SK-N-SH treated with all-trans-retinoic acid at 6 μM for 48 hours (cell line): ENCODE data around the gene NANOS1.

Experiments used
- ATAC-seq: fragments of 200-7000 bp; cut with Tn5 transposase; 3 replicates; pipeline ENCODE4 v1.9.1; 2020; ENCODE audit warnings: mild to moderate bottlenecking, moderate library complexity
- ARNTL ChIP-seq: fragments of 450-650 bp; formaldehyde crosslinking; IDR thresholded peaks from 2 replicates; pipeline ENCODE4 v1.5.0; 2020; ENCODE audit warnings: low read depth, mild to moderate bottlenecking, moderate library complexity, borderline replicate concordance
- BACH2 ChIP-seq: fragments of 250-450 bp; sonication (Bioruptor Pico); IDR thresholded peaks from 2 replicates; pipeline ENCODE4 v1.9.0; 2021; ENCODE audit warnings: mild to moderate bottlenecking, borderline replicate concordance
- CSDC2 ChIP-seq: fragments of 250-450 bp; sonication (Bioruptor Pico); IDR thresholded peaks from 2 replicates; pipeline ENCODE4 v1.5.0; 2020; ENCODE audit warnings: mild to moderate bottlenecking, moderate library complexity
- ESRRG ChIP-seq: fragments of 250-450 bp; sonication (Bioruptor Pico); IDR thresholded peaks from 2 replicates; pipeline ENCODE4 v1.6.1; 2021; ENCODE audit warnings: mild to moderate bottlenecking
- GLIS3 ChIP-seq: fragments of 250-450 bp; sonication (Bioruptor Pico); IDR thresholded peaks from 2 replicates; pipeline ENCODE4 v1.5.0; 2020; ENCODE audit warnings: mild to moderate bottlenecking, moderate library complexity
- ISL1 ChIP-seq: fragments of 250-450 bp; sonication (Bioruptor Pico); IDR thresholded peaks from 2 replicates; pipeline ENCODE4 v2.1.2; 2022; ENCODE audit warnings: mild to moderate bottlenecking, moderate library complexity
- OSR1 ChIP-seq: fragments of 250-450 bp; sonication (Bioruptor Pico); IDR thresholded peaks from 2 replicates; pipeline ENCODE4 v1.8.0; 2022; ENCODE audit warnings: moderate library complexity, mild to moderate bottlenecking, inconsistent platforms
- PPARA ChIP-seq: fragments of 250-450 bp; sonication (Bioruptor Pico); IDR thresholded peaks from 2 replicates; pipeline ENCODE4 v1.5.0; 2020; ENCODE audit warnings: mild to moderate bottlenecking, borderline replicate concordance
- RARB ChIP-seq: fragments of 250-450 bp; sonication (Bioruptor Pico); IDR thresholded peaks from 2 replicates; pipeline ENCODE4 v1.8.0; 2021; ENCODE audit warnings: mild to moderate bottlenecking, moderate library complexity
- SNAI2 ChIP-seq: fragments of 250-450 bp; sonication (Bioruptor Pico); IDR thresholded peaks from 2 replicates; pipeline ENCODE4 v1.5.0; 2020; ENCODE audit warnings: mild to moderate bottlenecking, moderate library complexity
- TCF4 ChIP-seq: fragments of 250-450 bp; sonication (Bioruptor Pico); IDR thresholded peaks from 2 replicates; pipeline ENCODE4 v1.8.0; 2021; ENCODE audit warnings: mild to moderate bottlenecking, moderate library complexity, borderline replicate concordance
- TOX ChIP-seq: fragments of 250-450 bp; sonication (Bioruptor Pico); IDR thresholded peaks from 2 replicates; pipeline ENCODE4 v1.8.0; 2021; ENCODE audit warnings: mild to moderate bottlenecking, moderate library complexity, borderline replicate concordance
- ZC3H10 ChIP-seq: fragments of 250-450 bp; sonication (Bioruptor Pico); IDR thresholded peaks from 2 replicates; pipeline ENCODE4 v1.5.1; 2021; ENCODE audit warnings: mild to moderate bottlenecking, moderate library complexity
- ZFP3 ChIP-seq: fragments of 250-450 bp; sonication (Bioruptor Pico); IDR thresholded peaks from 2 replicates; pipeline ENCODE4 v1.5.0; 2020; ENCODE audit warnings: mild to moderate bottlenecking, moderate library complexity
- ZFP30 ChIP-seq: fragments of 450-650 bp; formaldehyde crosslinking; IDR thresholded peaks from 2 replicates; pipeline ENCODE4 v1.5.0; 2022; ENCODE audit warnings: mild to moderate bottlenecking, moderate library complexity
- ZNF565 ChIP-seq: fragments of 450-650 bp; formaldehyde crosslinking; conservative IDR thresholded peaks from 2 replicates; pipeline ENCODE4 v1.5.0; 2020; ENCODE audit warnings: low read depth, mild to moderate bottlenecking, moderate library complexity
- ZNF70 ChIP-seq: fragments of 450-650 bp; formaldehyde crosslinking; IDR thresholded peaks from 2 replicates; pipeline ENCODE4 v1.5.0; 2020; ENCODE audit warnings: mild to moderate bottlenecking, moderate library complexity
- ZNF8 ChIP-seq: fragments of 450-650 bp; formaldehyde crosslinking; IDR thresholded peaks from 2 replicates; pipeline ENCODE4 v1.5.0; 2020; ENCODE audit warnings: mild to moderate bottlenecking, moderate library complexity
- TF ChIP-seq, protein P1 (sequence below): fragments of 250-450 bp; sonication (Bioruptor Pico); IDR thresholded peaks from 2 replicates; pipeline ENCODE4 v1.8.0; 2020; ENCODE audit warnings: mild to moderate bottlenecking, moderate library complexity, borderline replicate concordance
- TF ChIP-seq, protein P2 (sequence below): fragments of 250-450 bp; sonication (Bioruptor Pico); IDR thresholded peaks from 2 replicates; pipeline ENCODE4 v1.5.0; 2020; ENCODE audit warnings: mild to moderate bottlenecking, moderate library complexity
- TF ChIP-seq, protein P3 (sequence below): fragments of 250-450 bp; sonication (Bioruptor Pico); IDR thresholded peaks from 2 replicates; pipeline ENCODE4 v1.8.0; 2021; ENCODE audit warnings: low read depth, mild to moderate bottlenecking, moderate library complexity, borderline replicate concordance

The NANOS1 gene

DNA sequence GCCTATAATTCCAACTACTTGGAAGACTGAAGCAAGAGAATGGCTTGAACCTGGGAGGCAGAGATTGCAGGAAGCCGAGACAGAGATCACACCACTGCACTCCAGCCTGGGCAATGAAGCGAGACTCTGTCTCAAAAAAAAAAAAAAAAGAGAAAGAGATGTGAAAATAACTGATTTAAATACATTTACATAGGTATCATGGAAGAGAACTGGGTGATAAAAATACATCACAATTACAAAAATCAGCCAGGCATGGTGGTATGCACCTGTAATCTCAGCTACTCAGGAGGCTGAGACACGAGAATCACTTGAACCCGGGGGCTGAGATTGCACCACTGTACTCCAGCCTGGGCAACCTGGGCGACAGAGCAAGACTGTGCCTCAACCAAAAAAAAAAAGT, 19.8 kb downstream of the NANOS1 start (continued):
- TF ChIP-seq, protein P1, sequence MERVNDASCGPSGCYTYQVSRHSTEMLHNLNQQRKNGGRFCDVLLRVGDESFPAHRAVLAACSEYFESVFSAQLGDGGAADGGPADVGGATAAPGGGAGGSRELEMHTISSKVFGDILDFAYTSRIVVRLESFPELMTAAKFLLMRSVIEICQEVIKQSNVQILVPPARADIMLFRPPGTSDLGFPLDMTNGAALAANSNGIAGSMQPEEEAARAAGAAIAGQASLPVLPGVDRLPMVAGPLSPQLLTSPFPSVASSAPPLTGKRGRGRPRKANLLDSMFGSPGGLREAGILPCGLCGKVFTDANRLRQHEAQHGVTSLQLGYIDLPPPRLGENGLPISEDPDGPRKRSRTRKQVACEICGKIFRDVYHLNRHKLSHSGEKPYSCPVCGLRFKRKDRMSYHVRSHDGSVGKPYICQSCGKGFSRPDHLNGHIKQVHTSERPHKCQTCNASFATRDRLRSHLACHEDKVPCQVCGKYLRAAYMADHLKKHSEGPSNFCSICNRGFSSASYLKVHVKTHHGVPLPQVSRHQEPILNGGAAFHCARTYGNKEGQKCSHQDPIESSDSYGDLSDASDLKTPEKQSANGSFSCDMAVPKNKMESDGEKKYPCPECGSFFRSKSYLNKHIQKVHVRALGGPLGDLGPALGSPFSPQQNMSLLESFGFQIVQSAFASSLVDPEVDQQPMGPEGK (CRISPR knock-in tag) = no peak
- TF ChIP-seq OSR1 (CRISPR knock-in tag) = no peak
- TF ChIP-seq, all 23 proteins: peak for 0

DNA sequence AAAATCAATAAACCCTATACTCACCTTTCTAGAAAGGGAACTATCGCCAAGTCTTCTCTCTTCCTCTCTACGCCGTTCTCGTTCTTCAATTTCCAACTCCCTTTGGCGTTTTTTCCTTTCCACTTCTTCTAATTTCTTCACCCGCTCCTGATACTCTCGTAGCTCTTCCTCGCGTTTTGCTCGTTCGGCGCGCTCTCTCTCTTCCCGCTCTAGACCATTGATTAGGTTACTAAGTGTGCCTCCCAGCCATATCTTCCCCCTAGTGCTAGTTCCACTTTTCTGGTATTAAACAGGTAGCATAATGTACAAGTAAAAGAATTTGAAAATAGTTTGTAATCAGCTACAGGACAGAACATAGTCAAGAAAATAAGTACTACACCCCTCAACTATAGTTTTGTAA, 20.3 kb downstream of the NANOS1 start:
- TF ChIP-seq, protein P2, sequence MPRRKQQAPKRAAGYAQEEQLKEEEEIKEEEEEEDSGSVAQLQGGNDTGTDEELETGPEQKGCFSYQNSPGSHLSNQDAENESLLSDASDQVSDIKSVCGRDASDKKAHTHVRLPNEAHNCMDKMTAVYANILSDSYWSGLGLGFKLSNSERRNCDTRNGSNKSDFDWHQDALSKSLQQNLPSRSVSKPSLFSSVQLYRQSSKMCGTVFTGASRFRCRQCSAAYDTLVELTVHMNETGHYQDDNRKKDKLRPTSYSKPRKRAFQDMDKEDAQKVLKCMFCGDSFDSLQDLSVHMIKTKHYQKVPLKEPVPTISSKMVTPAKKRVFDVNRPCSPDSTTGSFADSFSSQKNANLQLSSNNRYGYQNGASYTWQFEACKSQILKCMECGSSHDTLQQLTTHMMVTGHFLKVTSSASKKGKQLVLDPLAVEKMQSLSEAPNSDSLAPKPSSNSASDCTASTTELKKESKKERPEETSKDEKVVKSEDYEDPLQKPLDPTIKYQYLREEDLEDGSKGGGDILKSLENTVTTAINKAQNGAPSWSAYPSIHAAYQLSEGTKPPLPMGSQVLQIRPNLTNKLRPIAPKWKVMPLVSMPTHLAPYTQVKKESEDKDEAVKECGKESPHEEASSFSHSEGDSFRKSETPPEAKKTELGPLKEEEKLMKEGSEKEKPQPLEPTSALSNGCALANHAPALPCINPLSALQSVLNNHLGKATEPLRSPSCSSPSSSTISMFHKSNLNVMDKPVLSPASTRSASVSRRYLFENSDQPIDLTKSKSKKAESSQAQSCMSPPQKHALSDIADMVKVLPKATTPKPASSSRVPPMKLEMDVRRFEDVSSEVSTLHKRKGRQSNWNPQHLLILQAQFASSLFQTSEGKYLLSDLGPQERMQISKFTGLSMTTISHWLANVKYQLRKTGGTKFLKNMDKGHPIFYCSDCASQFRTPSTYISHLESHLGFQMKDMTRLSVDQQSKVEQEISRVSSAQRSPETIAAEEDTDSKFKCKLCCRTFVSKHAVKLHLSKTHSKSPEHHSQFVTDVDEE = no peak
- TF ChIP-seq ZNF8 (CRISPR knock-in tag) (no peak), TCF4 (CRISPR knock-in tag) (no peak), ZNF565 (CRISPR knock-in tag) (no peak), CSDC2 (no peak), ZFP30 (CRISPR knock-in tag) (no peak), SNAI2 (no peak), ZFP3 (CRISPR knock-in tag) (no peak), RARB (no peak), PPARA (CRISPR knock-in tag) (no peak), ZC3H10 (CRISPR knock-in tag) (no peak), ISL1 (CRISPR knock-in tag) (no peak)
- ATAC-seq = no peak

DNA sequence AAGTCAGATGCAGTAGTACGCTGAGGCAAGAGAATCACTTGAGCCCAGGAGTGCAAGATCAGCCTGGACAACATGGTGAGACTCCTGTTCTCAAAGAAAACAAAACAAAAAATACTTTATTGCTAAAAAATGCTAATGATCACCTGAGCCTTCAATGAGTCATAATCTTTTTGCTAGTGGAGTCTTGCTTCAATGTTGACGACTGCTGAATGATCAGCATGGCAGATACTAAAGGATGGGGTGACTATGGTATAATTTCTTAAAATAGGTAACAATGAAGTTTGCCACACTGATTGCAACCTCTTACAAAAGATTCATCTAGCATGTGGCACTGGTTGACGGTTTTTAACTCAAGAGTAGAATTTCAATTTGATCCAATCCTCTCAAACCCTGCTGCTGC, 22.3 kb downstream of the NANOS1 start:
- ATAC-seq = no peak
- TF ChIP-seq ISL1 (CRISPR knock-in tag) (no peak), ZNF70 (no peak), PPARA (CRISPR knock-in tag) (no peak), ESRRG (CRISPR knock-in tag) (no peak), TCF4 (CRISPR knock-in tag) (no peak), GLIS3 (CRISPR knock-in tag) (no peak), ZFP30 (CRISPR knock-in tag) (no peak)
- TF ChIP-seq, protein P2 = no peak
- TF ChIP-seq, all 23 proteins: peak for 0

DNA sequence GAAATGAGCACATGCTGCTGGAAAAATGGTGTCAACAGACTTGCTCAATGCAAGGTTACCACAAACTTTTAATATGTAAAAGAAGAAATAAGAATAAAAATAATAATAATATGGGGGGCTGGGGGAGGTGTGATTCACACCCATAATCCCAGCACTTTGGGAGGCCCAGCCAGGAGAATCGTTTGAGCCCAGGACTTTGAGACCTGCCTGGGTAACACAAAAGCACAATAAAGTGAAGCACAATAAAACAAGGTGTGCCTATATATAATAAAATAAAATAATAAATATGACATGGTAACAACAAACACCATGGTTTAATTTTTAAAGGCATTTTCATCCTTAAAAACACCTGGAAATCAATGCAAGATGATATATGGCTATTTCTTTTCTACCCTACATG, 26.0 kb downstream of the NANOS1 start:
- no peak for ATAC-seq
- TF ChIP-seq ZNF8 (CRISPR knock-in tag) = no peak
- no peak for TF ChIP-seq GLIS3 (CRISPR knock-in tag)
- TF ChIP-seq, protein P2 = no peak
- TF ChIP-seq TCF4 (CRISPR knock-in tag) = no peak
- TF ChIP-seq ZNF565 (CRISPR knock-in tag) = no peak
- no peak for TF ChIP-seq SNAI2
- no peak for TF ChIP-seq ZNF70
- TF ChIP-seq, protein P3, sequence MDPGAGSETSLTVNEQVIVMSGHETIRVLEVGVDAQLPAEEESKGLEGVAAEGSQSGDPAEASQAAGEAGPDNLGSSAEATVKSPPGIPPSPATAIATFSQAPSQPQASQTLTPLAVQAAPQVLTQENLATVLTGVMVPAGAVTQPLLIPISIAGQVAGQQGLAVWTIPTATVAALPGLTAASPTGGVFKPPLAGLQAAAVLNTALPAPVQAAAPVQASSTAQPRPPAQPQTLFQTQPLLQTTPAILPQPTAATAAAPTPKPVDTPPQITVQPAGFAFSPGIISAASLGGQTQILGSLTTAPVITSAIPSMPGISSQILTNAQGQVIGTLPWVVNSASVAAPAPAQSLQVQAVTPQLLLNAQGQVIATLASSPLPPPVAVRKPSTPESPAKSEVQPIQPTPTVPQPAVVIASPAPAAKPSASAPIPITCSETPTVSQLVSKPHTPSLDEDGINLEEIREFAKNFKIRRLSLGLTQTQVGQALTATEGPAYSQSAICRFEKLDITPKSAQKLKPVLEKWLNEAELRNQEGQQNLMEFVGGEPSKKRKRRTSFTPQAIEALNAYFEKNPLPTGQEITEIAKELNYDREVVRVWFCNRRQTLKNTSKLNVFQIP (CRISPR knock-in tag) = no peak
- no peak for TF ChIP-seq BACH2 (CRISPR knock-in tag)
- no peak for TF ChIP-seq TOX (CRISPR knock-in tag)
- TF ChIP-seq ARNTL (CRISPR knock-in tag) = no peak
